Measurements from ENCODE around the gene HOXC12. TPM values are rescaled to one million over a fixed set of nuclear protein-coding genes. Genes with fewer than 3 reads are reported as not detected.
A peak's percentile ranks its signal among the peaks of the same experiment; 100 is the strongest.

The HOXC12 gene
- polyA plus RNA-seq, 4 donors, result not detected

DNA sequence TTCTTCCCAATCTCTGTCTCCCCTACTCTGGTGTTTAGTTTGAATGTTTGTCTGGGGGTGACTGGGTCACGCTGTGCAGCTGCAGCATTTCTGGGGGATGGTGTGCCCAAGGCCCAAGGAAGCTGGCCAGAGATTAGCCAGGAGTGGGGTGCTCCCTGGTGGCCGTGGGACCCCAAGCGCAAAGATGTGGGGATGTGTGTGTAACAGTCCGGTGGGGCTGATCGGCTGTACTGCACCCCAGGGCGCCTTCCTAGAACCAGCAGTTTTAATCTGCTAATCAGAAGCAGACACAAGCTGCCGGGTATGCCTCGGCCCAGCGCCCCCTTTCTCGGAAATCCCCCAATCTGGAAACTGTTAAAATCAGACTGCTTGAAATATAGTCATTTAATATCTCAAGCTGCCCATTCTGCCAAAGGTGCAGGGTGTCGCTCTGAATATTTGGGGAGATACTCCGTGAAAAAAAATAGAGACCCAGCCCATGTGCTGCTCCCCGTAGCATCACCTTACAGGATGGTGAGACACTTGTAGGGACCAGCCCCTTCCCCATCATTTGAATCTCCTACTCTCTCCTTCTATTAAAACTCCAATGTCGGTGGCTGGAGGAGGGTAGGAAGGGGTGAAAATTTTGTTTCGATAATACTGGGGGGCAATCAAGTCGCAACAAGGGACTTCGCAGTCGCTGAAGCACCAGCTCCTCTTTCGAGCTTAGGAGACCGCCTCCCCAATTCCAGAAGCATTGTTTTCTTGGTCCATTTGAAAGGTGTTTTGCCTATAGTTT lies 49.5 kb downstream of the HOXC12 start:
- Histone ChIP-seq H3K27ac (ENCODE audit: low read depth in 1 of 3, low read length in 2 of 3) (no peak overlapping the region), H3K36me3 (ENCODE audit: control insufficient read depth in 3 of 3, insufficient read depth in 2 of 3, low read depth in 1 of 3, low read length in 3 of 3) (no peaks in the 10 kb centered on the region), H3K27me3 (ENCODE audit: control insufficient read depth in 3 of 3, insufficient read depth in 3 of 3, low read length in 3 of 3) (peaks cover 0 to 99% (median 78%) of the 10 kb centered on the region in 3 donors), H3K4me3 (ENCODE audit: low read depth in 1 of 3, low read length in 3 of 3) (no peak overlapping the region), H3K9me3 (ENCODE audit: control insufficient read depth in 2 of 2, insufficient read depth in 1 of 2, low read depth in 1 of 2, low read length in 1 of 2) (peaks cover 0 to 2% of the 10 kb centered on the region in 2 donors), H3K4me1 (ENCODE audit: control insufficient read depth in 3 of 3, insufficient read depth in 2 of 3, low read depth in 1 of 3, low read length in 2 of 3) (peaks cover 0 to 26% (median 0%) of the 10 kb centered on the region in 3 donors)
- FAIRE-seq (no peak), DNase-seq (no peak)
- 19 to 23% (median 23%) methylated on average over 20 of the region's 20 CpGs for WGBS, 3 donors

DNA sequence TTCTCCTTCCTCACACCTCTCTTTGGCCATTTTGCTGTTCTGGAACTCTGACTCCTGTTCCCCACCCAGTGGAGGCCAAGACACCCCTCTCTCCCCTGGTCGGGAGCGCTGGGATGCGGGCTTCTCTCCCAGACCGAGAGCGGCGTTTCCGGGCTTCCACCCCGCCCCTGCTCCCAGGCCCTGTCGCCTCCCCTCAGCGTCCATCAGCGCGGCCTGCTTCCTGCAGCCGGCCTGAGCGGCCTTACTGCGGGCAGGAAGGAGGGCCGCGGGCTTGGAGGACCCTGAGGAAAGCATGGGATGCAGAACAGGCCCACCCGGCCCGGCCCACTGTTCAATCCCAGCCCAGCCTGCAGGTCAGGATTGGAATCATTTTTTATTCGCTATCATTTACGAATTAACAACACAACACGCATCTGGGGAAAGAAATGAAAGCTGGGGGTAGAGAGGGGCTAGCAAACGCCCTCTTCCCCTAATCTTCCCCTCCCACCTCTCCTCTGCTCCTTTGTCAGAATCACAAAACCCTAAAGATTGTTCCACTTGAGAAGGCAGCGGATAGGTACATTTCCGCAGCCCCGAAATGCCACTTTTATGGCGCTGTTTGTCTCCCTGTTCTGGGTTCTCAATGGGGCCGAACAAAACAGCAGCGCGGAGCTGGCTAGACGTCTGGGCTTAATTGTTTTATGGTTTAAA lies 50.3 kb downstream of the HOXC12 start:
- FAIRE-seq (no peak), DNase-seq (no peak)
- peaks cover 0 to 2% of the 10 kb centered on the region in 2 donors for H3K9me3 ChIP-seq (ENCODE audit: control insufficient read depth in 2 of 2, insufficient read depth in 1 of 2, low read depth in 1 of 2, low read length in 1 of 2)
- H3K4me1 ChIP-seq (ENCODE audit: control insufficient read depth in 3 of 3, insufficient read depth in 2 of 3, low read depth in 1 of 3, low read length in 2 of 3), result peaks cover 0 to 26% (median 0%) of the 10 kb centered on the region in 3 donors
- H3K36me3 ChIP-seq (ENCODE audit: control insufficient read depth in 3 of 3, insufficient read depth in 2 of 3, low read depth in 1 of 3, low read length in 3 of 3), result no peaks in the 10 kb centered on the region
- H3K4me3 ChIP-seq (ENCODE audit: low read depth in 1 of 3, low read length in 3 of 3), result no peak overlapping the region
- peaks cover 6 to 99% (median 80%) of the 10 kb centered on the region in 3 donors for H3K27me3 ChIP-seq (ENCODE audit: control insufficient read depth in 3 of 3, insufficient read depth in 3 of 3, low read length in 3 of 3)
- no peak overlapping the region for H3K27ac ChIP-seq (ENCODE audit: low read depth in 1 of 3, low read length in 2 of 3)
- WGBS, 3 donors, result 6 to 17% (median 9%) methylated on average over 31 of the region's 31 CpGs

DNA sequence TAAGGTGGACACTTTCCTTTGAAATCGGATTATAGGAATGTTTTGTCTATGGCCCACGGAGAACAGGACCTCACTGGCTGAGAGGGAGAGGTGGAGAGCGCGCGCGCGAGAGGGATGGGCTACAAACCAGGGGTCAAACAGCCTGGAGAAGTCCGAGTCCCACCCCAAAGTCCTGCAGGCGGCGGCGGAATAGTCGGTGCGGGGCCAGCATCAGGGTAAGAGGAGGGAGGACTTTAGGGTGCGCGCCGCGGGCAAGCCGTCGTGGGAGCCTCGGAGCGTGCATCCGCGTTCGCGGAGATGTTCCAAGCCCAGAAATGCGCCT lies 50.8 kb downstream of the HOXC12 start:
- no peak for DNase-seq
- peaks cover 6 to 99% (median 80%) of the 10 kb centered on the region in 3 donors for H3K27me3 ChIP-seq (ENCODE audit: control insufficient read depth in 3 of 3, insufficient read depth in 3 of 3, low read length in 3 of 3)
- no peak overlapping the region for H3K27ac ChIP-seq (ENCODE audit: low read depth in 1 of 3, low read length in 2 of 3)
- H3K4me3 ChIP-seq (ENCODE audit: low read depth in 1 of 3, low read length in 3 of 3), result no peak overlapping the region
- 3 to 8% (median 5%) methylated on average over 26 of the region's 26 CpGs for WGBS, 3 donors
- peaks cover 0 to 2% of the 10 kb centered on the region in 2 donors for H3K9me3 ChIP-seq (ENCODE audit: control insufficient read depth in 2 of 2, insufficient read depth in 1 of 2, low read depth in 1 of 2, low read length in 1 of 2)
- FAIRE-seq, result no peak
- no peaks in the 10 kb centered on the region for H3K36me3 ChIP-seq (ENCODE audit: control insufficient read depth in 3 of 3, insufficient read depth in 2 of 3, low read depth in 1 of 3, low read length in 3 of 3)
- H3K4me1 ChIP-seq (ENCODE audit: control insufficient read depth in 3 of 3, insufficient read depth in 2 of 3, low read depth in 1 of 3, low read length in 2 of 3), result peaks cover 0 to 22% (median 0%) of the 10 kb centered on the region in 3 donors

DNA sequence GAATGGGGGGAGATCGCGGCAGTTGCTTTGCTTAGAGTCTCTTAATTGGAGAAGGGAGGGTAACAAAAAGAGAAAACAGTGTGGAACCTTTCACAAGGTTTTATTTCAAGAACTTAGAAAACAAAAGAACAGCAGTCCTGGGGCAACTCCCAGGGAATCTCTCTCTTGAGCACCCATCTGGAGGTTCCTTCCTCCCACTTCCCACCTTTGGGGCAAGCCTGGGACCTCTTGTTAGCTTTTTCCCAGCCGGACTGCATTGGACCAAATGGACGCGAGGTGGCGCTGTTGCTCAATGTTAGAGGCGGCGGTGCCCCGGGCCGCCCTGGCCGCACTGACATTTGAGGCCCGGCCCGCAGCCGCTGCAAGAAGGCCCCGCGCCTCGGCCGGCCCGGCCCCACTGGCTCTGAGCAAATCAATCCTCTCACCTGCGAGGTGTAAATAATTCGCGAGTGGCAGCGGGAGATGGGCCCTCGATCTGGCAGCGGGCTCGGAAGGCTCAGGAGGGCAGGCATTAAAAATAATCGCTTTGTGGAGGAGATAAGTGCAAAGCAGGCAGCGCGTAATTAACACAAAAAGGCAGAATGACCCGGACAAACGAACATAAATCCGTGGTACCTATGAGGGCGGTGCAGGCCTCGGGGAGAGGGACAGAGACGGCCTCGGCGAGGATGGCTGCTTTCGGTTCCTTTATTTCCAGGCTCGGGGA lies 51.3 kb downstream of the HOXC12 start:
- peaks cover 0 to 24% (median 0%) of the 10 kb centered on the region in 3 donors for H3K4me1 ChIP-seq (ENCODE audit: control insufficient read depth in 3 of 3, insufficient read depth in 2 of 3, low read depth in 1 of 3, low read length in 2 of 3)
- H3K4me3 ChIP-seq (ENCODE audit: low read depth in 1 of 3, low read length in 3 of 3), result peak overlapping the region in 2 of 3 donors; percentile 37 to 43
- DNase-seq (peak; percentile 76 to 91), FAIRE-seq (no peak)
- no peak overlapping the region for H3K27ac ChIP-seq (ENCODE audit: low read depth in 1 of 3, low read length in 2 of 3)
- no peaks in the 10 kb centered on the region for H3K36me3 ChIP-seq (ENCODE audit: control insufficient read depth in 3 of 3, insufficient read depth in 2 of 3, low read depth in 1 of 3, low read length in 3 of 3)
- H3K27me3 ChIP-seq (ENCODE audit: control insufficient read depth in 3 of 3, insufficient read depth in 3 of 3, low read length in 3 of 3), result peaks cover 6 to 99% (median 79%) of the 10 kb centered on the region in 3 donors
- H3K9me3 ChIP-seq (ENCODE audit: control insufficient read depth in 2 of 2, insufficient read depth in 1 of 2, low read depth in 1 of 2, low read length in 1 of 2), result peaks cover 0 to 2% of the 10 kb centered on the region in 2 donors
- 0 to 9% (median 3%) methylated on average over 39 of the region's 39 CpGs for WGBS, 3 donors

DNA sequence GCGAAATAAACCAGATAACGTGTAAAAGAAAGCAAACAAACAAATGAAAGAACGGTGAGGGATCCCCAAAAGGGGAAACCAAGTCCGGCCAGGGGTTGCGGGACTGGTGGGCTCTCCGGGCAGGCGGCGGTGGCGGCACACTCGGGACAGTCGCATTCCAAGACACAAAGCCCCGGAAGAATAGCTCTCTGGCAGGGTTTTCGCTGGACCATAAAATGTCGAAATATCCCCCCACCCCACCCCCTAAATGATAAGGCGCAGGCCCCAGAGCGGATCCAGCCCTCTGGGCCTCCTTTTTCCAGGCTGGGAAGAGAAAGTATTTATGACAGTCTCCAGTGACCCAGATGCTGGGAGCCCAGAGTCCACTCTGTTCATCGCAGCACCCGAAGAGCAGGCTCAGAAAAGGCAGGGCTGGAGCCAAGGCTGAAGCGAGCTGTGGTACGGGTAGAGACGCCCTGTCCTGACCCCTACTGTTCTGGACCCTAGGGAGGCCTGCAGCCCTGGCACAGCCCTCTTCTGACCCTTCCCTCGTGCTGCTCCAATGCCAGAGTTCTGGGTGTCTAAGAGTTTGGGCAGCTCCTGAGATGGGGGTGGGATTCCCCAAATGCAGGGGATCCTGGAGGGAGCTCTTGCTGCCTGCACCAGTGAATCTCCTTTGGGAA lies 52.0 kb downstream of the HOXC12 start:
- no peak overlapping the region for H3K27ac ChIP-seq (ENCODE audit: low read depth in 1 of 3, low read length in 2 of 3)
- H3K4me3 ChIP-seq (ENCODE audit: low read depth in 1 of 3, low read length in 3 of 3), result peak overlapping the region in 2 of 3 donors; percentile 37 to 43
- peaks cover 6 to 99% (median 77%) of the 10 kb centered on the region in 3 donors for H3K27me3 ChIP-seq (ENCODE audit: control insufficient read depth in 3 of 3, insufficient read depth in 3 of 3, low read length in 3 of 3)
- 4 to 32% (median 22%) methylated on average over 22 of the region's 22 CpGs for WGBS, 3 donors
- FAIRE-seq (no peak), DNase-seq (peak in 1 of 2 donors; percentile 72)
- peaks cover 0 to 2% of the 10 kb centered on the region in 2 donors for H3K9me3 ChIP-seq (ENCODE audit: control insufficient read depth in 2 of 2, insufficient read depth in 1 of 2, low read depth in 1 of 2, low read length in 1 of 2)
- no peaks in the 10 kb centered on the region for H3K36me3 ChIP-seq (ENCODE audit: control insufficient read depth in 3 of 3, insufficient read depth in 2 of 3, low read depth in 1 of 3, low read length in 3 of 3)
- peaks cover 0 to 25% (median 0%) of the 10 kb centered on the region in 3 donors for H3K4me1 ChIP-seq (ENCODE audit: control insufficient read depth in 3 of 3, insufficient read depth in 2 of 3, low read depth in 1 of 3, low read length in 2 of 3)

DNA sequence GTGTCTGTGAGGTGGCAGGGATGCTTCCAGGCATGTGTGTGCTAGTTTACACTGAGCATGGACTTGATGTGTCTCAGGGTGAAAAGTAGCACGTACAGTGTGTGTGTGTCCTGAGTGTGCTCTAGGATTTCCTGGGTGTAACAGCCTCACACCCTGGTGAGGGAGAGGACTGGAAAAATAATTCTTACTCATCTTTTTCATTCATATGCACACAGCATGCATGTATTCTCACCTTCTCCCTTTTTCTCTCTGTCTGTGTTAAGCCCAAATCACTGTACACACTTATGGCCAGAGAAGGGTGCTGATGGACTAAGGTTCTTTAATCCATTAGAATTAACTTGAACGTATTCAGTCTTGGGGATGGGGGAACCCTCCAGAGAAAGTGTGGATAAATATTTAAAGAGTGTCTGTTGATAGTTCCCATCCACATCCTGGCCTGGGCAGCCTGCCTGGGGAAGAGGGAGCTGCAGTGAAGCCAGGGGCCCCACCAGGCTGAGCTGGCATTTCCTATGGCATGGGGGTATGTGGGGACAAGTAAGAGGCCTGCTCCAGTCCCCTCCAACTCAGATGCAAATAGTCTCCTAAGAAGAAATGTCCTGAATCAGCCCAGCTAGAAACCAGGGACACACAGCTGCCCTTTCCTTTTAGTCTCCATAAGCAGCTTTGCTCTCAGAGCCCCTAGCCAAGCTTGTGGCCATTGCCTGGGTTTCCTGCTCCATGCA lies 53.0 kb downstream of the HOXC12 start:
- DNase-seq (no peak), FAIRE-seq (no peak)
- Histone ChIP-seq H3K36me3 (ENCODE audit: control insufficient read depth in 3 of 3, insufficient read depth in 2 of 3, low read depth in 1 of 3, low read length in 3 of 3) (no peaks in the 10 kb centered on the region), H3K27me3 (ENCODE audit: control insufficient read depth in 3 of 3, insufficient read depth in 3 of 3, low read length in 3 of 3) (peaks cover 6 to 96% (median 72%) of the 10 kb centered on the region in 3 donors), H3K27ac (ENCODE audit: low read depth in 1 of 3, low read length in 2 of 3) (no peak overlapping the region), H3K4me3 (ENCODE audit: low read depth in 1 of 3, low read length in 3 of 3) (no peak overlapping the region), H3K9me3 (ENCODE audit: control insufficient read depth in 2 of 2, insufficient read depth in 1 of 2, low read depth in 1 of 2, low read length in 1 of 2) (peaks cover 0 to 2% of the 10 kb centered on the region in 2 donors), H3K4me1 (ENCODE audit: control insufficient read depth in 3 of 3, insufficient read depth in 2 of 3, low read depth in 1 of 3, low read length in 2 of 3) (peaks cover 0 to 25% (median 0%) of the 10 kb centered on the region in 3 donors)
- WGBS, 3 donors, result 53 to 66% (median 55%) methylated on average over 2 of the region's 2 CpGs

DNA sequence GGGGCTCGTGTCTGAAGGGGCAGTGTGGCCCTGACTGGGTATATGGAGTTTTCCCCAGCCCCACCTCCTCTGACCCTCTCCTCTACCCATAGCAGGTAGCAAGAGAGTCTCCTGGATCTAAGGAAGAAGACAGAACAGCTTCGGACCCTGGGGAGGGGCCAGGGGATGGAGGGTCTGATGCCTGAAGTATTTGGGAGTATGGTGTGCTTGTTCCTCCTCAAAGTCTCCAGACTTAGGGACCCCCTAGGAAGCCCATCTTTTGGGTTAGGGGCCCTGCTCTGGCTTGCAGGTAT lies 53.5 kb downstream of the HOXC12 start:
- peaks cover 0 to 25% (median 0%) of the 10 kb centered on the region in 3 donors for H3K4me1 ChIP-seq (ENCODE audit: control insufficient read depth in 3 of 3, insufficient read depth in 2 of 3, low read depth in 1 of 3, low read length in 2 of 3)
- H3K4me3 ChIP-seq (ENCODE audit: low read depth in 1 of 3, low read length in 3 of 3), result no peak overlapping the region
- FAIRE-seq (no peak), DNase-seq (no peak)
- H3K27ac ChIP-seq (ENCODE audit: low read depth in 1 of 3, low read length in 2 of 3), result no peak overlapping the region
- peaks cover 6 to 96% (median 73%) of the 10 kb centered on the region in 3 donors for H3K27me3 ChIP-seq (ENCODE audit: control insufficient read depth in 3 of 3, insufficient read depth in 3 of 3, low read length in 3 of 3)
- peaks cover 0 to 2% of the 10 kb centered on the region in 2 donors for H3K9me3 ChIP-seq (ENCODE audit: control insufficient read depth in 2 of 2, insufficient read depth in 1 of 2, low read depth in 1 of 2, low read length in 1 of 2)
- no peaks in the 10 kb centered on the region for H3K36me3 ChIP-seq (ENCODE audit: control insufficient read depth in 3 of 3, insufficient read depth in 2 of 3, low read depth in 1 of 3, low read length in 3 of 3)
- WGBS, 3 donors, result 32 to 45% (median 32%) methylated on average over 2 of the region's 2 CpGs
